HG03097 (cell line): ENCODE measurements around the gene TRMO.
"Not testable (repeated sequence)": the region's sequence is repeated elsewhere in the genome, so short reads cannot be mapped to it uniquely, and the experiment has no call there.

Source experiments
- ATAC-seq: cut with Tn5 transposase; IDR thresholded peaks from one replicate; pipeline ENCODE4 v1.9.1; 2021; ENCODE audit not compliant: unreplicated experiment, low FRiP score

TRMO gene, protein sequence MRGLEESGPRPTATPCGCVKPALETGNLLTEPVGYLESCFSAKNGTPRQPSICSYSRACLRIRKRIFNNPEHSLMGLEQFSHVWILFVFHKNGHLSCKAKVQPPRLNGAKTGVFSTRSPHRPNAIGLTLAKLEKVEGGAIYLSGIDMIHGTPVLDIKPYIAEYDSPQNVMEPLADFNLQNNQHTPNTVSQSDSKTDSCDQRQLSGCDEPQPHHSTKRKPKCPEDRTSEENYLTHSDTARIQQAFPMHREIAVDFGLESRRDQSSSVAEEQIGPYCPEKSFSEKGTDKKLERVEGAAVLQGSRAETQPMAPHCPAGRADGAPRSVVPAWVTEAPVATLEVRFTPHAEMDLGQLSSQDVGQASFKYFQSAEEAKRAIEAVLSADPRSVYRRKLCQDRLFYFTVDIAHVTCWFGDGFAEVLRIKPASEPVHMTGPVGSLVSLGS

DNA sequence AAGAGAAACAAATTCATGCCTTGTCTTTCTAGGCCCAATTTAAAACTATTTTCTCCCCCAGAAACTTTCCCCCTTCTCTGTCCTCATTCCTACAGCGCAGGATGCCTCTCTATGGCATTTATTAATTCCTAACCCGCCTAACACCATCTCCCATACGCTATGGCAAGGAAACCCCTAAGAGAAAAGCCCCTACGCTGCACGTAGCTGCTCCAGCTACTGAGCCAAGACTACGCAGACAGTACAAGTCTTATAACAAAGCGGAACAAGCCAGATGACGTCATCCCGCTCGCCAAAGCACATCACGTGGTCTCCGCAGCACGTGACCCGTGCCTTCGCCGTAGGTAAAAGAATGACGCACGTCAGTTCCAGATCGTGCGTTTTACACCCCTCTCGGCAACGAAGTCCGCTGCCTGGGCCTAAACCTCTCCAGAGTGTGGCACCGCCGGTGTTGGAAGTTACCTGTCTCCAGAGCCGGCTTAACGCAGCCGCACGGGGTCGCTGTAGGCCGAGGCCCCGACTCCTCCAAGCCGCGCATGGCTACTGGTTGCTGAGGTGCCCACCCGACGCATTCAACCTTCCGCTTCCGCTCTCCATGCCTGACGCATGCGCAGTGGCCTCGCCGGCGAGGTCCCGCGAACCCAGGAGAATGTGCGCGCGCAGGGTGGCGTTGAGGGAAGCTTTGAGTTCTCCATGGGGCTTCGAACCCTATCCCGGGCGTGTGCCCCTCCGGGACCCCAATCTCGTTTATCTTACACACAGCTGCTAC is at the start of gene TRMO:
TRMO (minus strand) TSS at position 542 of the 766 bp plus-strand sequence; CDS start at position 535, 7 bp downstream.
- ATAC-seq, result peak; percentile 84

DNA sequence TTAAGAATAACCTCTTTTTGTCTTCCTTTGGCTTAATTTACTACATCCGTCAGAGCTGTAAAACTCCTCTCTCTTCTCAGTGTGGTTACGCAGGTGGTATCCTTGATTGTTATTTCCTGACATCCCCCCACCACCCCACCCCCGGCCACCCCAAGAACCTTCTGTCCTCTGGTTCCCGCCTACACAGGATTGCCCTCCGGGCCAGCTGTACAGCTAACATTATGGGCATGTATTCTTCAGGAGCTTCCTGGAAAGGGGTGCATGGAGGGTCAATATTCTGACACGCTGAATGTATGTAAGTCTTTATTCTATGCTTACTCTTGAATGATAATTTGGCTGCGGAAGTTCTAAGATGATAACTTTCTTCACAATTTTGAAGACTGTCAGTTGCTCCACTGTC is 47.9 kb upstream of the TRMO start:
- ATAC-seq, result no peak

DNA sequence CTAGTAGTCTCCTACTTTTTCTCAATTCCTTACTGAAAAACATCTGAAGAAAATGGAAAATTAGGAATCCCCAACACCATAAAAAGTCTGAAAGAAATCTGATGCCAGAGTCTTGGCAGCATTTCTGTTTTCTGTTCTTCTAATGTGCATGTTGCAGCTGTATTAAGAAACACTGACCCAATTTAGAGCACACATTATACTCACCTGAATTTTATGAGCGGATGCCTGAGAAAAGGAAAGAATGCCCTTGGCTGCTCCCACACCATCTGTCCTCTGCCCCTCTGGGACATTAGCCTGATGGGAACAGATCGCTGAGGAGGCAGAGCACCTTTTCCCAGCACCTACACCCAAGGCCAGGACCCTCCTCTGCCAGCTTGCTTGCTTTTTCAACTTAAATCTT is 46.7 kb upstream of the TRMO start:
- ATAC-seq, result no peak

DNA sequence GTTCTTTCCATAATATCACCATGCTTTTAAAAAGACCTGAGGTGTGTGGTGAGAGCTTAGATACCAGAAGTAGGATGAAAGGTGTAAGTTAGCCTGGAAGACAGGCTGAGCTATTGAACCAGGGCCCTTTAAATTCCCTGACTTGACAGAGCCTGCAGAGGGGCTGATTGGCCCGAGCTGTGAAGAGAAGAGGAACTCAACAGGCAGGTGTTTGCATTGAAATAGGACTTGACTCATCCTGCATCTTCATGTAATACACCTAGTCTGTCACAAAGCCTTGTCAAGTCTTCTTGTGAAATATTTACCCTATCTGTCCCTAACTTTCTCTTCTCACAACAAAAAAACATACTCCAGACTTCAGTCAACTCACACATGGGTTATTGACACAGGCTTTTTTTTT is 44.2 kb upstream of the TRMO start:
- no peak for ATAC-seq

- no peak for ATAC-seq
Observed at GRCh38 chr9:97964901-97965300, 42.6 kb upstream of the TRMO start.

GRCh38 chr9:97963232-97963631 is 40.9 kb upstream of the TRMO start:
- no peak for ATAC-seq

- no peak for ATAC-seq
Observed at GRCh38 chr9:97962575-97962974, 40.3 kb upstream of the TRMO start.

- no peak for ATAC-seq
Observed at GRCh38 chr9:97962136-97962535, 39.8 kb upstream of the TRMO start.

- no peak for ATAC-seq
Observed at GRCh38 chr9:97961361-97961760, 39.1 kb upstream of the TRMO start.

GRCh38 chr9:97960678-97961328 is 38.5 kb upstream of the TRMO start:
- ATAC-seq, result not testable (repeated sequence)

DNA sequence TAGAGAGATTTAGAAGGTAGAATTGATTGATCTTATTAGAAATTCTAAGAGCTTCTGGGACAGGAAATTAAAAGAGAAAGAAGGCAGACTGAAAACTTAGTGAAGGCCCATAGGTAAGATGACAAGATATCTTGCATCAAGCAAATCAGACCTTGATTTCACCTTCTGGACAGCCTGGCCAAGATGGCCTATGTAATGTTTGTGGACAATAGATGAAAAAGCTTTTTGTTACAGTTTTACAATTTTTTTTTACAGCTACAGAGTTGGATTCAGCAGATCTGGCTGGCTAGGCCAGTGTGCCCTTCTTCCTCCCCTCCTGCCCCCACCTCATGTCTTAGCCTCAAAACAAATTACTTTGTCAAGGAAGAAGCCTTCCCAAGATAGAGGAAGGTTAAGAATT is 37.3 kb upstream of the TRMO start:
- ATAC-seq, result no peak

DNA sequence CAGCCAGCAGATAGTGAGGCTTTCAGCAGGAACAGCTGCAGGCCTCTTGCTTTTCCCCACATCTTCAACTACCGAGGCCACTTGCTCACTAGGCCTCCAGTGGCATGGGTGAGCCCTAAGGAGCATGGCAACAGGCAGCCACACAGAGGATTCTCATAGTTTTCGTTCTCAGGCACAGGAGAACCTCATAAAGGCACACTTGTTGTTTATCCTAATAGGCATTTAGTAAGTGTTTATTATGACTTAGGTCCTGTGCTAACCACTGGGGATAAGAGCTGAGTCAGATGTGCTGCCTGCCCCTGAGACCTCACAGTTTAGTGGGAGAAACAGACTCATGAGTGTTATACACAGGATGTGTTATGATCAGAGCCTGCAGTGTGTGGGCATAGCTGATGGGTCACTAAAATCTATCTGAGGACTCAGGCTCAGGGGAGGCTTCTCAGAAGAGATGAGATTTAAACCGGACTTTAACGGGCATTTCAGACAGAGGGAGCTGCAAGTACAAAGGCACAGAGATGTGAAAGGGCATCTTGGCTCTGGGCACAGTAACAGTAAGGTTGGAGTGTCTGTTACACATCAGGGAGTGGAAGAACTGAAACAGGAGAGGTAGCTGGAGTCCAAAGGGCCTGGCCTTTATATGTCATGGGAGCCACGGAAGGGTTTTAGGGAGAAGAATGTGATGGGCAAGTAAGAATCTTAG is 36.7 kb upstream of the TRMO start:
- no peak for ATAC-seq

GRCh38 chr9:97956331-97956730 is 34.0 kb upstream of the TRMO start:
- ATAC-seq, result no peak

- no peak for ATAC-seq
Observed at GRCh38 chr9:97954550-97954989, 32.3 kb upstream of the TRMO start.

DNA sequence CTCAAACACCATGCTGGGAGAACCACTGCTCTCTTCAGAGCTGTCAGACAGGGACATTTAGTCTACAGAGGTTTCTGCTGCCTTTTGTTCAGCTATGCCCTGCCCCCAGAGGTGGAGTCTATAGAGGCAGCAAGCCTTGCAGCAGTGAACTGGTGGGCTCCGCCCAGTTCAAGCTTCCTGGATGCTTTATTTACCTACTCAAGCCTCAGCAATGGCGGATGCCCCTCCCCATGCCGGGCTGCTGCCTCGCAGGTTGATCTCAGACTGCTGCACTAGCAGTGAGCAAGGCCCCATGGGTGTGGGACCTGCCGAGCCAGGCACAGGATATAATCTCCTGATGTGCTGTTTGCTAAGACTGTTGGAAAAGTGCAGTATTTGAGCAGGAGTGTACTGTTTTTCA is 28.6 kb upstream of the TRMO start:
- not testable (repeated sequence) for ATAC-seq

DNA sequence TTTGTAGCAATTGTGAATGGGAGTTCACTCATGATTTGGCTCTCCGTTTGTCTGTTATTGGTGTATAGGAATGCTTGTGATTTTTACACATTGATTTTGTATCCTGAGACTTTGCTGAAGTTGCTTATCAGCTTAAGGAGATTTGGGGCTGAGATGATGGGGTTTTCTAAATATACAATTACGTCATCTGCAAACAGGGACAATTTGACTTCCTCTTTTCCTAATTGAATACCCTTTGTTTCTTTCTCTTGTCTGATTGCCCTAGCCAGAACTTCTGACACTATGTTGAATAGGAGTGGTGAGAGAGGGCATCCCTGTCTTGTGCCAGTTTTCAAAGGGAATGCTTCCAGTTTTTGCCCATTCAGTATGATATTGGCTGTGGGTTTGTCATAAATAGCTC is 24.8 kb upstream of the TRMO start:
- not testable (repeated sequence) for ATAC-seq

DNA sequence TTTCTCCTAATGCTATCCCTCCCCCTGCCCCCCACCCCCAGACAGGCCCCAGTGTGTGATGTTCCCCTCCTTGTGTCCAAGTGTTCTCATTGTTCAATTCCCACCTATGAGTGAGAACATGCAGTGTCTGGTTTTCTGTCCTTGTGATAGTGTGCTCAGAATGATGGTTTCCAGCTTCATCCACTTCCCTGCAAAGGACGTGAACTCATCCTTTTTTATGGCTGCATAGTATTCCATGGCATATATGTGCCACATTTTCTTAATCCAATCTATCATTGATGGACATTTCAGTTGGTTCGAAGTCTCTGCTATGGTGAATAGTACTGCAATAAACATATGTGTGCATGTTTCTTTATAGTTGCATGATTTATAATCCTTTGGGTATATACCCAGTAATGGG is 23.2 kb upstream of the TRMO start:
- ATAC-seq, result not testable (repeated sequence)

DNA sequence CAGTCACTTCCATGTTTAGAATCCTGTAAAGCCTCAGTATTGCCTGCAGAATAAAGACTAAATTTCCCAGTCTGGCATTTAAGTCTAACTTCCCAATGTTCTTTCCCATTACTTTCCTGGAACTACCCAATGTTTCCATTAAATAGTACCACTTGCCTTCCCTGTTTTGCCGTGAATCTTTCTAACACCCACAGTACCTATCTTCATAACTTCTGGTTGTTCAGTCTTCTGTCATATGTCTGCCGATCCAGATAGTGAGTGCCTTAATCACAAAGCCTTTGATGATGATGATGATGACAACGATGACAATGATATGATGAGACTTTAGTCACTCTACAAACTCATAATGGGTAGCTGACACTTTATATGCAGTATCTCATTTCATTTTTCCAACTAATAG is 22.3 kb upstream of the TRMO start:
- no peak for ATAC-seq

DNA sequence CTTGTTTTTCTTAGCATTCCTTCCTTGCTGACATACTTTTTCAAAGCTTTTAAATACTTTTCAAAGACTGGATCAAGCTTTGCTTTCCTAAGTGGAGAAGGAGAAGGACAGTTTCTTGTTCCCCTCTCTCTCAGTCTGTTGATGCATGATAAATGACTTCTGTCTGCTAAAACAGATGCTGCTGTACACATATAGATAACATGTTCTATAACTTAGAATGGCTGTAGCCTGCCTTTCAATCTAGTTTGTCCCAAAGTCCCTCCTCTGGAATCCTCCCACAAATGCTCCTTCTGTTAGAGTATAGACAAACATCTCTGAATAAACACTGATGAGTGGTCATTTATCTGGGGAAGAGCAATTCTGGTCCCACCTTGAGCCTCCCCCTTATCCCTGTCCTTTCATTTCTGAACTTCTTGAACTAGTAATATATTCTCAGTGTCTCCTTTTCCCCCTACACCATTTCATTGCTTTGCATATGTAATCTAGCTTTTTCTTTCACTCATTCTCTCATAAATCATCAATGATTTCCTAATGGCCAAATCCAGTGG is 21.1 kb upstream of the TRMO start:
- no peak for ATAC-seq

DNA sequence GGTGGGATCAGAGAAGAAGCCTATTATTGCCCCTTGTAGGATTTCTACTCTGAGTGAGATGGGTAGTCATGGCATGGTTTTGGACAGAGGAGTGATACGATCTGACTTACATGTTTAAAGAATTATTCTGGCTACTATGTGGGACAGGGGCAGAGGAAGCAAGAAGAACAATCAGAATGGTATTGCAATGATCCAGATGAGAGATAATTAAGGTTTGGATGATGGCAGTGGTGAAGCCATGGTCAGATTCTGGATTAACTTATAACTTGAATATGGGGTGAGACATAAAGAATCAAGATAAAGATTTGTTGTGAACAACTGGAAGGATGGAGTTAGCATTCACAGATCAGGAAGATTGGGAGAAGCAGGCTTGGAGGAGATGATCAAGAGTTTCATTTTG is 19.0 kb upstream of the TRMO start:
- ATAC-seq, result no peak
